ENCODE results near the gene ZNF467. TPM values are rescaled to one million over a fixed set of nuclear protein-coding genes. Genes with fewer than 3 reads are reported as not detected.

Gene ZNF467
- total and polyA plus RNA-seq, 2 donors (not counting 3 experiments of a cell fraction or from before 2014, with no cell fraction given), result 4.2 to 8.9 TPM

DNA sequence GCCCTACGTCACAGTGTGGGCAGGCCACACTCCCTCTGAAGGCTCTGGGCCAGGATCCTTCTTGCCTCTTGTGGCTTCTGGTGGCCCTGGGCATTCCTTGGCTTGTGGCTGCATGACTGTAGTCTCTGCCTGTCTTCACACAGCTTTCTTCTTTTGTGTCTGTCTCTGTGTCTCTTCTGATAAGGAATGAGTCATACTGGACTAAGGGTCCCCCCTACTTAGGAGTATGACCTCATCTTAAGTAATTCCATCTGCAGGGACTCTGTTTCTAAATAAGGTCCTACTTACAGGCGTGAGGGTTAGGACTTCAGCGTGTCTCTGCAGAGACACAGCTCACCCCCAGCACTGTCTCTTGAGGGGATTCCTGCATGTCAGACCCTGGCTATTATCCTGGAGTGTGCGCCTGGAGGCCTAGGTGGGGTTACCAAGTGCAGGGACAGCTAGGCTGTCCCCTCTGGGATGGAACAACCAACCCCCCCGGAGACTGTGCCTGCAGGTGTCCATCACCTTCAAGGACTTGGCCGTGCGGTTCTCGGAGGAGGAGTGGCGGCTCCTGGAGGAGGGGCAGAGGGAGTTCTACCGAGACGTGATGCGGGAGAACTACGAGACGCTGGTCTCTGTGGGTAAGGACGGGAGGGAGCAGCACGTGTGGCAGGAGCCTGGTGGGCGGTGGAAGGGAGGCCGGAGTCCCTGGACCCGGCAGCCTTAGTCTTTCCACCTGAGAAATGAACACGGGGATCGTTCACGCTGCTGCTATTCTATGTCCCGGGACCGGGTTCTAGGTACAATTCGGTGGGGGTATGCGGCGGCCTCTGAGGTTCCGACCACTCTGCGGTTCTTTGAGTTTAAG lies 54.1 kb downstream of the ZNF467 start:
- DNase-seq (ENCODE audit: low read depth, low spot score), result peak; percentile 12
- Histone ChIP-seq H3K27me3 (ENCODE audit: control insufficient read depth in 2 of 2, insufficient read depth in 2 of 2, low read length in 2 of 2) (no peaks in the 10 kb centered on the region), H2AFZ (ENCODE audit: low read depth, low read length) (no peak overlapping the region), H3K9me1 (replicated peaks; ENCODE audit: control insufficient read depth, extremely low read depth, insufficient read depth, low read length) (no peaks in the 10 kb centered on the region), H3K36me3 (ENCODE audit: control insufficient read depth in 2 of 2, extremely low read depth in 1 of 2, insufficient read depth in 2 of 2, low read length in 2 of 2) (peaks cover 0 to 12% of the 10 kb centered on the region in 2 experiments), H3K9me3 (replicated peaks; ENCODE audit: control insufficient read depth, insufficient read depth, low read length) (no peaks in the 10 kb centered on the region), H3K9ac (replicated peaks; ENCODE audit: extremely low read depth, insufficient read depth, low read length) (no peak overlapping the region), H3K4me1 (ENCODE audit: control insufficient read depth, extremely low read depth, insufficient read depth, low read length) (peaks cover 8% of the 10 kb centered on the region), H3K79me2 (ENCODE audit: control insufficient read depth, insufficient read depth, low read length) (no peaks in the 10 kb centered on the region), H3K4me3 (replicated peaks in 1 of 3; ENCODE audit: insufficient read depth in 1 of 3, low read depth in 1 of 3, low read length in 3 of 3) (no peak overlapping the region), H4K20me1 (replicated peaks; ENCODE audit: control insufficient read depth, extremely low read depth, insufficient read depth, low read length) (no peaks in the 10 kb centered on the region), H3K4me2 (ENCODE audit: insufficient read depth, low read length) (no peak overlapping the region), H3K27ac (ENCODE audit: insufficient read depth, low read depth, low read length) (no peak overlapping the region)
- FAIRE-seq, result no peak
- BruUV-seq (replicated peaks), result no TSS peak
- dilution Hi-C loops (cut with MboI; ENCODE audit: extremely low pct_ligation_motif_present, low sequenced_read_pairs) (no loop called here), intact Hi-C loops (cut with micrococcal nuclease) (loop anchor here (5.0 kb wide), 1 partner anchor 457 kb away; the partner anchor contains the start of gene ZNF783)
- CTCF ChIA-PET, result interaction anchor here (1.3 kb wide), 1 partner anchor 409 kb away, joined by 3 read pairs; no protein-coding TSS in a partner anchor
- POLR2A ChIA-PET, result no interaction called here
- TF ChIP-seq JUN (IDR thresholded peaks at IDR 0.05; ENCODE audit: borderline replicate concordance, insufficient read depth, insufficient read length, low read depth) (peak; percentile 57), EZH2 (IDR thresholded peaks at IDR 0.05; ENCODE audit: borderline replicate concordance, low read depth, low read length, severe bottlenecking) (no peak), FOS (IDR thresholded peaks at IDR 0.05; ENCODE audit: borderline replicate concordance, insufficient read depth, low read length) (peak; percentile 45), MAX (IDR thresholded peaks at IDR 0.05; ENCODE audit: insufficient read depth, insufficient read length) (no peak), POLR2A (IDR thresholded peaks at IDR 0.05; ENCODE audit: low read depth, low read length) (no peak), POLR2AphosphoS5 (IDR thresholded peaks at IDR 0.05; ENCODE audit: insufficient read depth, low read depth, low read length) (peak; percentile 23), MYC (IDR thresholded peaks at IDR 0.05; ENCODE audit: low read depth, low read length) (no peak), GATA2 (IDR thresholded peaks at IDR 0.05; ENCODE audit: insufficient read depth, insufficient read length, low read depth, low read length) (peak; percentile 20)
- TF ChIP-seq, protein P1, sequence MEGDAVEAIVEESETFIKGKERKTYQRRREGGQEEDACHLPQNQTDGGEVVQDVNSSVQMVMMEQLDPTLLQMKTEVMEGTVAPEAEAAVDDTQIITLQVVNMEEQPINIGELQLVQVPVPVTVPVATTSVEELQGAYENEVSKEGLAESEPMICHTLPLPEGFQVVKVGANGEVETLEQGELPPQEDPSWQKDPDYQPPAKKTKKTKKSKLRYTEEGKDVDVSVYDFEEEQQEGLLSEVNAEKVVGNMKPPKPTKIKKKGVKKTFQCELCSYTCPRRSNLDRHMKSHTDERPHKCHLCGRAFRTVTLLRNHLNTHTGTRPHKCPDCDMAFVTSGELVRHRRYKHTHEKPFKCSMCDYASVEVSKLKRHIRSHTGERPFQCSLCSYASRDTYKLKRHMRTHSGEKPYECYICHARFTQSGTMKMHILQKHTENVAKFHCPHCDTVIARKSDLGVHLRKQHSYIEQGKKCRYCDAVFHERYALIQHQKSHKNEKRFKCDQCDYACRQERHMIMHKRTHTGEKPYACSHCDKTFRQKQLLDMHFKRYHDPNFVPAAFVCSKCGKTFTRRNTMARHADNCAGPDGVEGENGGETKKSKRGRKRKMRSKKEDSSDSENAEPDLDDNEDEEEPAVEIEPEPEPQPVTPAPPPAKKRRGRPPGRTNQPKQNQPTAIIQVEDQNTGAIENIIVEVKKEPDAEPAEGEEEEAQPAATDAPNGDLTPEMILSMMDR (IDR thresholded peaks at IDR 0.05; ENCODE audit: extremely low read depth in 1 of 2, insufficient read depth in 1 of 2, low read depth in 1 of 2, low read length in 2 of 2), result no peak

All from endothelial cell of umbilical vein (primary cell).